Immature natural killer cell (primary cell): ENCODE measurements around the gene PDLIM3. TPM values are rescaled to one million over a fixed set of nuclear protein-coding genes. Genes with fewer than 3 reads are reported as not detected.
"Not testable (repeated sequence)": the region's sequence is repeated elsewhere in the genome, so short reads cannot be mapped to it uniquely, and the experiment has no call there.

Experiments
- DNase-seq, 3 donors: peaks; one replicate each; pipeline ENCODE4 v3.0.0; 2022; ENCODE audit warnings: mixed read lengths in 1 of 3
- H3K27ac Mint-ChIP-seq, 6 donors: one replicate each; pipeline ENCODE4 v1.8.0; 2020; ENCODE audit warnings: mixed read lengths in 6 of 6, mild to moderate bottlenecking in 5 of 6, inconsistent platforms in 4 of 6, moderate library complexity in 3 of 6
- H3K27me3 Mint-ChIP-seq, 3 donors: one replicate each; pipeline ENCODE4 v1.8.0; 2020 to 2021; ENCODE audit warnings: low read depth in 3 of 3, mild to moderate bottlenecking in 3 of 3, mixed read lengths in 3 of 3, moderate library complexity in 3 of 3, inconsistent platforms in 1 of 3
- H3K36me3 Mint-ChIP-seq, 3 donors: one replicate each; pipeline ENCODE4 v1.8.0; 2020; ENCODE audit warnings: mixed read lengths in 3 of 3, inconsistent platforms in 2 of 3, mild to moderate bottlenecking in 2 of 3
- H3K4me1 Mint-ChIP-seq, 2 donors: one replicate each; pipeline ENCODE4 v1.8.0; 2020; ENCODE audit warnings: inconsistent platforms in 2 of 2, mild to moderate bottlenecking in 2 of 2, mixed read lengths in 2 of 2, moderate library complexity in 1 of 2
- H3K4me3 Mint-ChIP-seq, 5 donors: one replicate each; pipeline ENCODE4 v1.8.0; 2020; ENCODE audit warnings: mild to moderate bottlenecking in 5 of 5, mixed read lengths in 5 of 5, inconsistent platforms in 3 of 5, moderate library complexity in 3 of 5
- H3K9me3 Mint-ChIP-seq, 6 donors: one replicate each; pipeline ENCODE4 v1.8.0; 2020; ENCODE audit warnings: mild to moderate bottlenecking in 6 of 6, mixed read lengths in 6 of 6, inconsistent platforms in 4 of 6, moderate library complexity in 3 of 6
- polyA plus RNA-seq, 3 donors: library from polyadenylated mRNA; unstranded; fragments of 300-500 nt; fragmentation: Illumina TruSeq; gene quantifications; one replicate each; pipeline ENCODE4 v1.2.3, GENCODE V29; 2021

Gene PDLIM3
- polyA plus RNA-seq, 3 donors from 2014 or later = not detected

- H3K4me1 Mint-ChIP-seq = no peaks in the 10 kb centered on the region
- H3K9me3 Mint-ChIP-seq = peaks cover 0 to 2% (median 0%) of the 10 kb centered on the region in 6 donors
- H3K4me3 Mint-ChIP-seq = no peak overlapping the region
- no peak overlapping the region for H3K27ac Mint-ChIP-seq
- H3K27me3 Mint-ChIP-seq = peaks cover 2 to 7% (median 3%) of the 10 kb centered on the region in 3 donors
- no peak for DNase-seq
- no peaks in the 10 kb centered on the region for H3K36me3 Mint-ChIP-seq
Observed at GRCh38 chr4:185520119-185520518, 15.2 kb downstream of the PDLIM3 start.

GRCh38 chr4:185518494-185518893 is 16.8 kb downstream of the PDLIM3 start:
- DNase-seq = no peak
- no peak overlapping the region for H3K27ac Mint-ChIP-seq
- peaks cover 0 to 4% (median 0%) of the 10 kb centered on the region in 6 donors for H3K9me3 Mint-ChIP-seq
- H3K4me3 Mint-ChIP-seq = no peak overlapping the region
- H3K36me3 Mint-ChIP-seq = no peaks in the 10 kb centered on the region
- peaks cover 0 to 12% (median 2%) of the 10 kb centered on the region in 3 donors for H3K27me3 Mint-ChIP-seq
- H3K4me1 Mint-ChIP-seq = peaks cover 4 to 8% of the 10 kb centered on the region in 2 donors

- Mint-ChIP-seq H3K9me3 (peaks cover 0 to 4% (median 0%) of the 10 kb centered on the region in 6 donors), H3K36me3 (no peaks in the 10 kb centered on the region), H3K27ac (no peak overlapping the region), H3K4me3 (no peak overlapping the region), H3K4me1 (peaks cover 7 to 12% of the 10 kb centered on the region in 2 donors), H3K27me3 (peaks cover 2 to 16% (median 2%) of the 10 kb centered on the region in 3 donors)
- no peak for DNase-seq
Observed at GRCh38 chr4:185518069-185518468, 17.2 kb downstream of the PDLIM3 start.

- no peaks in the 10 kb centered on the region for H3K36me3 Mint-ChIP-seq
- no peak overlapping the region for H3K27ac Mint-ChIP-seq
- no peak for DNase-seq
- H3K4me1 Mint-ChIP-seq = peaks cover 11 to 17% of the 10 kb centered on the region in 2 donors
- H3K4me3 Mint-ChIP-seq = no peak overlapping the region
- H3K9me3 Mint-ChIP-seq = peaks cover 0 to 4% (median 0%) of the 10 kb centered on the region in 6 donors
- peaks cover 5 to 26% (median 5%) of the 10 kb centered on the region in 3 donors for H3K27me3 Mint-ChIP-seq
Observed at GRCh38 chr4:185515248-185515647, 20.1 kb downstream of the PDLIM3 start.

- peaks cover 11 to 17% of the 10 kb centered on the region in 2 donors for H3K4me1 Mint-ChIP-seq
- peak overlapping the region in 1 of 5 donors; percentile 66 for H3K4me3 Mint-ChIP-seq
- no peaks in the 10 kb centered on the region for H3K36me3 Mint-ChIP-seq
- H3K27me3 Mint-ChIP-seq = peaks cover 5 to 26% (median 6%) of the 10 kb centered on the region in 3 donors
- DNase-seq = no peak
- H3K9me3 Mint-ChIP-seq = peaks cover 0 to 4% (median 0%) of the 10 kb centered on the region in 6 donors
- no peak overlapping the region for H3K27ac Mint-ChIP-seq
Observed at GRCh38 chr4:185514182-185514697, 21.1 kb downstream of the PDLIM3 start.

GRCh38 chr4:185513489-185514181 is 21.7 kb downstream of the PDLIM3 start:
- H3K27me3 Mint-ChIP-seq = peaks cover 5 to 26% (median 7%) of the 10 kb centered on the region in 3 donors
- DNase-seq = peak; percentile 6 to 16 (median 7)
- peak overlapping the region in 3 of 5 donors; percentile 18 to 66 (median 36) for H3K4me3 Mint-ChIP-seq
- peaks cover 0 to 4% (median 0%) of the 10 kb centered on the region in 6 donors for H3K9me3 Mint-ChIP-seq
- no peaks in the 10 kb centered on the region for H3K36me3 Mint-ChIP-seq
- H3K27ac Mint-ChIP-seq = no peak overlapping the region
- peaks cover 11 to 17% of the 10 kb centered on the region in 2 donors for H3K4me1 Mint-ChIP-seq

- Mint-ChIP-seq H3K4me1 (peaks cover 11 to 17% of the 10 kb centered on the region in 2 donors), H3K27me3 (peaks cover 5 to 26% (median 7%) of the 10 kb centered on the region in 3 donors), H3K36me3 (no peaks in the 10 kb centered on the region), H3K9me3 (peaks cover 0 to 4% (median 0%) of the 10 kb centered on the region in 6 donors), H3K4me3 (no peak overlapping the region), H3K27ac (no peak overlapping the region)
- no peak for DNase-seq
Observed at GRCh38 chr4:185512516-185512915, 22.8 kb downstream of the PDLIM3 start.

- H3K27me3 Mint-ChIP-seq = peaks cover 5 to 26% (median 7%) of the 10 kb centered on the region in 3 donors
Observed at GRCh38 chr4:185511243-185511642, 24.1 kb downstream of the PDLIM3 start.

GRCh38 chr4:185510806-185511205 is 24.5 kb downstream of the PDLIM3 start:
- peaks cover 6 to 26% (median 7%) of the 10 kb centered on the region in 3 donors for H3K27me3 Mint-ChIP-seq
- H3K4me1 Mint-ChIP-seq = peaks cover 11 to 17% of the 10 kb centered on the region in 2 donors
- H3K9me3 Mint-ChIP-seq = peaks cover 0 to 4% (median 0%) of the 10 kb centered on the region in 6 donors
- no peak overlapping the region for H3K27ac Mint-ChIP-seq
- no peak for DNase-seq
- no peaks in the 10 kb centered on the region for H3K36me3 Mint-ChIP-seq
- H3K4me3 Mint-ChIP-seq = no peak overlapping the region

More at GRCh38 chr4:185511243-185511642, 24.1 kb downstream of the PDLIM3 start:
- H3K4me3 Mint-ChIP-seq, H3K27ac Mint-ChIP-seq, H3K9me3 Mint-ChIP-seq, DNase-seq, H3K36me3 Mint-ChIP-seq: not testable (repeated sequence)
- H3K4me1 Mint-ChIP-seq = peaks cover 11 to 17% of the 10 kb centered on the region in 2 donors

GRCh38 chr4:185508181-185508580 is 27.1 kb downstream of the PDLIM3 start:
- H3K9me3 Mint-ChIP-seq = no peaks in the 10 kb centered on the region
- no peak overlapping the region for H3K27ac Mint-ChIP-seq
- no peak for DNase-seq
- no peaks in the 10 kb centered on the region for H3K36me3 Mint-ChIP-seq
- H3K4me1 Mint-ChIP-seq = peaks cover 5 to 6% of the 10 kb centered on the region in 2 donors
- H3K27me3 Mint-ChIP-seq = peaks cover 5 to 14% (median 6%) of the 10 kb centered on the region in 3 donors
- no peak overlapping the region for H3K4me3 Mint-ChIP-seq

- Mint-ChIP-seq H3K27me3 (peaks cover 2 to 3% (median 2%) of the 10 kb centered on the region in 3 donors), H3K9me3 (peaks cover 0 to 2% (median 0%) of the 10 kb centered on the region in 6 donors), H3K4me3 (no peak overlapping the region), H3K4me1 (no peaks in the 10 kb centered on the region), H3K36me3 (no peaks in the 10 kb centered on the region), H3K27ac (no peak overlapping the region)
- no peak for DNase-seq
Observed at GRCh38 chr4:185506422-185506821, 28.9 kb downstream of the PDLIM3 start.

GRCh38 chr4:185504098-185505047 is 30.9 kb downstream of the PDLIM3 start:
- no peak overlapping the region for H3K4me3 Mint-ChIP-seq
- H3K4me1 Mint-ChIP-seq = no peaks in the 10 kb centered on the region
- peaks cover 2 to 5% (median 5%) of the 10 kb centered on the region in 3 donors for H3K27me3 Mint-ChIP-seq
- no peak overlapping the region for H3K27ac Mint-ChIP-seq
- DNase-seq = no peak
- peaks cover 0 to 2% (median 0%) of the 10 kb centered on the region in 6 donors for H3K9me3 Mint-ChIP-seq
- no peaks in the 10 kb centered on the region for H3K36me3 Mint-ChIP-seq

GRCh38 chr4:185502386-185502785 is 32.9 kb downstream of the PDLIM3 start:
- Mint-ChIP-seq H3K9me3 (peaks cover 0 to 2% (median 0%) of the 10 kb centered on the region in 6 donors), H3K36me3 (no peaks in the 10 kb centered on the region), H3K4me3 (no peak overlapping the region), H3K27ac (no peak overlapping the region), H3K4me1 (no peaks in the 10 kb centered on the region), H3K27me3 (peaks cover 2 to 5% (median 3%) of the 10 kb centered on the region in 3 donors)
- no peak for DNase-seq
